ENCODE data around the gene ADPRHL1.

ADPRHL1 gene

DNA sequence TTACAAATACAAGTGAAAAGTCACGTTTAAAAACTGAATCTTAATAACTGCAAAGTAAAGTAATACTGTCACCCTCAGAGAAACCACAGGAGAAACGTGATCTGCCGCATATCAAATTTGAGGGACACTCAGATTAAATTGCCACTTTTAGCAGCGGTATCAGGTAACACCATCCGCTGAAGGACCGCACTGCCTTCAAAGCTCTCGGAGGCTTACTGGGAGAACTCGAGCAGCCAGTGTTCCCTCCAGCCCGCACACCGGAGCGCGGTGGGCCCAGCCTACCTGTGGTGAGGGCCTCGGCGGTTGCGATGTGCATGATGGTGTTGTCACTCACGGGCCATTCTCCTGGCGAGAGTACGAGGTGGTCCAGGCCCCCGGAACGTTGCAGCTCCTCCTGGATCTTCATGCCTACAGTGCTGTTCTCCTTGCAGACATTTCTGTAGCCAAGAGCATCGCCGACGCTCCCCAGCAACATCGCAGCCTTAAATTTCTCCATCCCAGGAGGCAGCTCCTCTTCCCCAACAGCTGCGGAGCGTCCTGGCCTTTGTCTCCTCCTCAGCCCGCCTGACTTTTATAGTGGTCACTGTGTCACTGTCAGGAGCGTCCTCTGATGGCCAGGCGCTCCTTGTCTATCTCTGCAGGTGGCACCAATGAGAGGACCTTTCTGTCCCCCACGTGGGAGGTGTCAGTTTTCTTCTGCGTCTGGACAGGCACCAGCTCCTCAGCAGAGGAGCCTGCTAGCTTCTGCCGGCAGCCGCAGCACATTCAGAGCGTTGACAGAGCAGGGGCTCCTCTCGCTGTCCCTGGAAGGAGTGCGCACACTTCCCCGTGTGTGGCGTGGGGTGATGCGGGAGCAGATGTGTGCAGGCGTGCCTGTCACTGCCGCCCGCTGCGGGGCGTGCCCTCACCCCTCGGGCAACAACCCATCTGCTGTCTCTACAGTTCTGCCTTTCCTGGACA, at the start of gene ADPRHL1:
Gene ADPRHL1 (minus strand): TSS at position 547 of the 960 bp plus-strand sequence. CDS start 51 bp downstream, at position 496.
- DNase-seq, result no peak

- no peak for DNase-seq
Observed at GRCh38 chr13:113502686-113503085, 49.4 kb upstream of the ADPRHL1 start.

- no peak for DNase-seq
Observed at GRCh38 chr13:113500530-113501265, 47.4 kb upstream of the ADPRHL1 start.

DNA sequence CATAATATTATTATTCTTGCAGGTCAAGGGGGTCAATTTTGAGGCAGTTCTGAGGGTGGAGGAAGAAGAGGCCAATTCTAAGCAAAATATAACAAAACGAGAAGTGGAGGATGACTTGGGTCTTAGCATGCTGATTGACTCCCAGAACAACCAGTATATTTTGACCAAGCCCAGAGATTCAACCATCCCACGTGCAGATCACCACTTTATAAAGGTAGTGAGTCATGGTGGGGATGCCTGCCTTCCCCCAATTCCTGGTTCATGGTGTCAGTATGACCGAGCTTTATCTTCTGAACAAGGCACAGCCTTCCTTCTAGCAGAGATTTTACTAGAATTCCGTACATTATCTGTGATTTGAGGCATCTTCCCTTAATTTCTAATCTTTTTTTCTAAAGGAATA, 46.6 kb upstream of the ADPRHL1 start:
- no peak for DNase-seq

DNA sequence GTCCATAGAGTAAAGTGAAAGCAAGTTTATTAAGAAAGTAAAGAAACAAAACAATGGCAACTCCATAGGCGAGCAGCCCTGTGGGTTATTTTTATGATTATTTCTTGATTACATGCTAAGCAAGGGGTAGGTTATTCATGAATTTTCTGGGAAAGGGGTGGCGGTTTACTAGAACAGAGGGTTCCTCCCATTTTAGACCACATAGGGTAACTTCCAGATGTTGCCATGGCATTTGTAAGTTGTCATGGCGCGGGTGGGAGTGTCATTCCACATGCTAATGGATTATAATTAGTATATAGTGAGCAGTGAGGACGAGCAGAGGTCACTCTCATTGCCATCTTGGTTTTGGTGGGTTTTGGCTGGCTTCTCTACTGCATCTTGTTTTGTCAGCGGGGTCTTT, 45.6 kb upstream of the ADPRHL1 start:
- no peak for DNase-seq

DNA sequence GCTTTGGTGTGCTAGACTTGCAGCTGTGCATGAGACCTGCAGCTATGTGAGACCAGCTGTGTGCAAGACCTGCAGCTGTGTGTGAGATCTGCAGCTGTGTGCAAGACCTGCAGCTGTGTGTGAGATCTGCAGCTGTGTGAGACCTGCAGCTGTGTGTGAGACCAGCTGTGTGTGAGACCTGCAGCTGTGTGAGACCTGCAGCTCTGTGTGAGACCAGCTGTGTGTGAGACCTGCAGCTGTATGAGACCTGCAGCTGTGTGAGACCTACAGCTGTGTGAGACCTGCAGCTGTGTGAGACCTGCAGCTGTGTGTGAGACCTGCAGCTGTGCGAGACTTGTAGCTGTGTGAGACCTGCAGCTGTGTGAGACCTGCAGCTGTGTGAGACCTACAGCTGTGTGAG, 43.9 kb upstream of the ADPRHL1 start:
- DNase-seq, result no peak

DNA sequence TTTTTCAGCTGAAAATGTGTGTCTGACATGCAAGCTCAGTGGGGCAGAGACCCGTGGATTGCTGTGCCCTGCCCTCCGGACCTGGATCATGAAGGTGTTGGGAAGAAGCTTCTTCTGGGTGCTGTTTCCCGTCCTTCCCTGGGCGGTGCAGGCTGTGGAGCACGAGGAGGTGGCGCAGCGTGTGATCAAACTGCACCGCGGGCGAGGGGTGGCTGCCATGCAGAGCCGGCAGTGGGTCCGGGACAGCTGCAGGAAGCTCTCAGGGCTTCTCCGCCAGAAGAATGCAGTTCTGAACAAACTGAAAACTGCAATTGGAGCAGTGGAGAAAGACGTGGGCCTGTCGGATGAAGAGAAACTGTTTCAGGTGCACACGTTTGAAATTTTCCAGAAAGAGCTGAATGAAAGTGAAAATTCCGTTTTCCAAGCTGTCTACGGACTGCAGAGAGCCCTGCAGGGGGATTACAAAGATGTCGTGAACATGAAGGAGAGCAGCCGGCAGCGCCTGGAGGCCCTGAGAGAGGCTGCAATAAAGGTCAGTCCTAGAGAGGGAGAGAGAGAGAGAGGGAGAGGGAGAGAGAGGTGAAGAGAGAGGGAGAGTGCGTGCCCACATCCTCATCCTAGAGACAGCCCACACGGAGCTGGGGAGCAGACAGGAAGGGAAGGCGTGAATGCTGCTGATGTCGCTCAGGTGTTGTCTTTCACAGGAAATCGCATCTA, 42.4 kb upstream of the ADPRHL1 start:
- no peak for DNase-seq

DNA sequence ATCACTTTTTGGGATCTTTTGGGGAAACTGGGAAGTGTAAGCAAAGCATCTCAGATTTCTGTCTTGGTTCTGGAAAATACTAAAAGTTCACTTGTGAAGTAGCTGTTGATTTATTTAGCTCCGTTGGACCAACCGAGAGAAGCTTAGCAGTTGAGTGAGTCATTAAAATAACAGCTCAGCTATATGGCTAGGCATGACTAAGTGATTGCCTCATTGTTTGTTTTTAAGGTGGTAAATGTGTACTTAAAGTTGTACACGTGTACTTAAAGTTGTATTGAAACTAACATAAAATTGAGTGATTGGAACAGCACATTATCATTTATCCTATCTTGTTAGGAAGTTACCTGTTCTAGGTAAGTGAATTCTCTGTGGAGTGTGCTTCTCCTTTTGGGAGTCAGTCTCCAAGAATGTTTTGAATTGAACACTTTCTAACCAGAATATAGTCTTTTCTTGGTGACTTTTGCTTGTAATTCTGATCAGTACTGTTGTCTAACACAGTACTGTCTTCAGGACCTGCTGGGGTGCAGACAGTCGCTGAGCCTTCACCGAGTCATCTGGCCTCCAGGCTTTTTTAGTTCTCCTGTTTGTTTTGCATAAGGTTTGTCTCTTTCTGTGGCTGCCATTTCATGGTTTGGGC, 40.1 kb upstream of the ADPRHL1 start:
- peak; percentile 34 to 72 for DNase-seq

DNA sequence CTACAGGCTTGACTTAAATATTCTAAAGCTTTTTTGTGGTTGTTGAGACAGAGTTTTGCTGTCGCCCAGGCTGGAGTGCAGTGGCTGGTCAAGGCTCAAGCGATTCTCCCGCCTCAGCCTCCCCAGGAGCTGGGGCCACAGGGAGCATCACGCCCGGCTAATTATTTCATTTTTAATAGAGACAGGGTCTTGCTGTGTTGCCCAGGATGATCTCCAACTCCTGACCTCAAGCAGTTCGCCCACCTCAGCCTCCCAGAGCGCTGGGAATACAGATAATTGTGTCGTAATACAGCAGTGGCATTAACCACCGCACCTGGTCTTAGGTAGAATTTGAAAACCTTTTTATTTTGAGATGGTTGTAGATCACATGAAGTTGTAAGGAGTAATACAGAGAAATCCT, 38.7 kb upstream of the ADPRHL1 start:
- no peak for DNase-seq

DNA sequence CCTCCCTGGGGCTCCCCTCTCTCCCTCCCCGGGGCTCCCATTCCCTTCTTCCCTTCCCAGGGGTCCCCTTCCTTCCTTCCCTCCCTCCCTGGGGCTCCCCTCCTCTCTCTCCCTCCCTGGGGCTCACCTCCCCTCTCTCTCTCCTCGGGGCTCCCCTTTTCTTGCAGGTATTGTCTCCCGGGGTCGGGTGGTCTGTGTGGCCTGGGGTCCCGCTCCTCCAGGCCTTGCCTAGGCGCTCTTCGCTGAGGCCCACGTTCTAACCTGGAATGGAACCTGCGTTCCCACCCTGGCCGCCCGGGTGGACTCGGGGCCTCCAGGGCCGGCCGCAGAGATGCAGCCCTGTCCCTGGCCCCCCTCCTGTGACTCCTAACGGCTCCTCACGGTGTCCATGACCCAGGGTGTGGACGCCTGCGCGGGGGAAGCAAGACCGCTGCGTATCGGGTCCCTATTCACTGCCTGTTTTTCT, 38.2 kb upstream of the ADPRHL1 start:
- DNase-seq, result peak in 1 of 2 experiments; percentile 55

DNA sequence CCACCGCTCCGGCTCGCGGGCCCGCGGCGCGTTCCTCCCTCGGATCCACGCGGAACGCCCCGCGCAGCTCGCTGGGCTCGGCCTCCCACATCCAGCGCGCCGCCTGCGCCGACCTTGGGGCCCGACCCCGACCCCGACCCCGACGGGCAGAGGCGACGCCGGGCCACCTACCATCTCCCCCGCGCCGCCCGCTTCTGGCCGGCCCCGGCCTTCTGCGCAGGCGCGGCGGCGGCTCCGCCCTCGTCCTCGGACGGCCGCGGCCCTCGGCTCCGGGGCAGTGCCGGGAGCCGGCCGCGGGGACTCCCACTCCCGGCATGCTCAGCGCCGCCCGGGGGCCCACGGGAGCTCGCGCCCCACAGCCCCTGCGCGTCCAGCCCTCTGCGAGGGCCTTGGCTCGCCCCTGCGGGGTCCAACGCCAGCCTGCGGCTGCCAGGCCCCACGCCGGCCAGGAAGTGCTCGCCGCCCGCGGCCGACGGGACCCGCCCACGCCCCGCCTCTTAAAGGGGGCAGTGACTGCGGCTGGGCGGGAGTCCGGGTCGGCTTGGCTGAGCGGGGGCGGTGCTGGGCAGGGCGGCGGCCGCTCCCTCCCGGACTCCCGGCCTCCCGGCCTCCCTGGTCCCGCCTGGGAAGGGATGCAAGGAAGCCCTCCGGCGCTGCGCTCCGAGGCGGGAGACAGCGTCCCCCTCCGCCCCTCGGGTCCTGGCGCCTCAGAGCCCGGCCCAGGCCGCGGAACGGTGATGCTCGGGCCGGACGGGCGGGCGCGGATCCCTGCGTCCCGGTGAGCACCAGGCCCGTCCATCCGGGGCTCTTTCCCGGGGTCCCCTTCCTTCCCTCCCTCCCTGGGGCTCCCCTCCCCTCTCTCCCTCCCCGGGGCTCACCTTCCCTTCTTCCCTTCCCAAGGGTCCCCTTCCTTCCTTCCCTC, 37.5 kb upstream of the ADPRHL1 start, which contains the start of gene DCUN1D2:
Gene DCUN1D2 (minus strand): TSS at position 216 of the 922 bp plus-strand sequence. CDS start 42 bp downstream, at position 174.
- peak; percentile 85 to 97 for DNase-seq

GRCh38 chr13:113489549-113490495, 36.5 kb upstream of the ADPRHL1 start:
- peak; percentile 18 to 75 for DNase-seq

GRCh38 chr13:113489171-113489548, 35.9 kb upstream of the ADPRHL1 start:
- DNase-seq, result peak in 1 of 2 experiments; percentile 64

DNA sequence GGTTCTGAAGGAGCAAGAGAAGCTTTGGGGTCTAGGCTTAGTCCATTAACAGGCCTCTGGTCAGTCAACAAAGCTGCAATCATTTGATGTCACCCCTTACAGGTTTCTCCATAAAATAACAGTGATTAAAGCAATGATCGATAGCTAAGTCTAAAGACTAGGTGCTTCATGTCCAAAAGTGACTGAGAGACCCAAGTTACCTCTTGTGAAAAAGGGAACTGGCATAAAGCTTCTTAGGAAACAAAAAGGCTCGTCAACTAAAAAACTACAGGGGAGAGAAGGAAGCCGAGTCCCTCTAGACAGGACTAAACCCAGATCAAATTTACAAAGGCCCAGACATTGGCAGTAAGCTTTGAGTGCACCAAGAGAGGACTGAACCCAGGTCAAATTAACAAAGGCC, 35.0 kb upstream of the ADPRHL1 start:
- DNase-seq, result no peak

DNA sequence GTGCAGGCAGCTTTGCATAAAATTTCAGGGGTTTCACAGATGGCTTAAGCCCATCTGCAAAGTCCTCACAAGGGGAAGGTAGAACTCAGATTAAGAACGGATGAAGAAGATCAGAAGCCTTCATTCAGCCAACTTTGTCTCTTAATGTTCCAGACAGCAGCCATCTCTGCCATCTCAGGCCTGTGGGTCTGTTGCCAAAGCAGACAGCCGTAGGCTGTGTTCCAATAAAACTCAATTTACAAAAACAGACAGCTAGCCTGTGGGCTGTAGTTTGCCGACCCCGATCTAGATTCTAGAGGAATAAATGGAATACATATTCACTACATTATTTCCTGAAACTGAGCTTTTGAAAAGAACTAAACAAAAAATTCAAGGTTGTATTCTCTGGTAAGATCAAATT, 33.4 kb upstream of the ADPRHL1 start:
- no peak for DNase-seq

DNA sequence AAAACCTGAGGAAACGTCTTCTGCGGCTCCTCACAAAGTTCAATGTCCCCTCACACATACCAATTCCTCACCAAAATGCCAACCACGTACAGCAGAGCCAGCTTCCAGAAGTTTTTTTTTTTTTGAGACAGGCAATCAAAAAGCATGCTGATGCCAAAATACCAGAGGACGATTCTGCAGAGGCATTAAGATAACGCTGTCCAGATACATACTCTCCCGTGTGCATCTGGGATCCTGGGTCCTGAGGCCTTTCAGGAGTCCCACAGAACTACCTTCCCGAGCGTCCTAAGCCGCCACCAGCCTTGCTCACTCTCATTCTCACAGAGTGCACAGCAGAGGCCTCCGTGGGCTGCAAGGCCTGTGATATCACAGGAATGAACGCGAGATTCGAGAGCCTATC, 32.3 kb upstream of the ADPRHL1 start:
- DNase-seq, result no peak

DNA sequence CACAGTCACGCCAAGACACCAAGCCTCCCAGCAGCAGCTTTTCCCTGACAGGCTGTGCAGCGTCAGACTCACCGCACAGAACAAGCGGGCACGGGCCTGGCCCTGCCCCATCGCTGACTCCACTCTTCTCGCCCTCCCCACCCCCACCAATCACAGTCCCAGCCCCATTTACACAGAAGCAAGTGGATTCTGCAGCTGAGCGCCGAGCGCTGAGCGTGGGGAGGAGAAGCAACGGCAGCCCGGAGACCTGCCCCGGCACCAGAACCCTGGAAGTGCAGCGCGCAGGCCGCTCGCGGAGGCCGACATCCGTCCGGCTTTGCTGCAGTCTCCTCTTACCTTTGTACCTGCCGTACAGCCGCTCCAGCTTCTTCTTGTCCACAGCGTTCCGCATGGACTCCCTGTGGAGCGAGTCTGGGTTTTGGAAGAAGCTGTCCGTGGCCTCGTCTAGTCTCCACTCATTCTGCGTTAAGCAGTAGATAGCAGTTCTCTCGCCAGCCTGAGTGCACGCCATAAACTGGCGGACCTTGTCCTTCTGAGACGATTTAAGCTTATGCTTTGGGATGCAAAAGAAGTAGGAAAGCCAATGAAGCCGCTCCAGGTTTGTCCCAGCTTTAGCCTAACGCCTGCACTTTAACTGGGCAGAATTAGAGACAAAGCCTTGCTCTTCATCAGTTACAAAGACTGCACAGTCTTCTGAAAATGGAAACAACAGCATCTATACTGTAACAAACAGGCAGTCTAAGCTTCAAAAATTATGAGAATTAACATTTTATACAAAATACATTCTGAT, 30.4 kb upstream of the ADPRHL1 start:
- no peak for DNase-seq

DNA sequence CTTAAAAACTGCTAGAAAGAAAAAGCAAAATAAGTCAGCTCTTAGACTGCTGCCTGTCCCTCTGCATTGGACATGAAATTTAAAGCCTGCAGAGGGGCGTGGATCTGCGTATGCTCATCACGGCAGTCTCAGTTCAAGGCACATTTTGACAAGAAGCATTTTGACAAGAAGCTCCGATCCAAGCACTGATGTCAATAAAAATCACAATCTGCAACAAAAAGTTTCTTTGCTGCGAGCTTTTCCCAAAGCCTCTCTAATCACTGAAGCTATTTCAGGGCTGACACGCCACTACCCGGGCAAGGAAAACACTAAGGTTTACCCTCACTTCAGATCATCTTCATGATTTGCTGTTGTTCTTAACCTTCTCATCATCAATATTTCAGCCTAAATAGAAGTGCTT, 29.8 kb upstream of the ADPRHL1 start:
- DNase-seq, result no peak

DNA sequence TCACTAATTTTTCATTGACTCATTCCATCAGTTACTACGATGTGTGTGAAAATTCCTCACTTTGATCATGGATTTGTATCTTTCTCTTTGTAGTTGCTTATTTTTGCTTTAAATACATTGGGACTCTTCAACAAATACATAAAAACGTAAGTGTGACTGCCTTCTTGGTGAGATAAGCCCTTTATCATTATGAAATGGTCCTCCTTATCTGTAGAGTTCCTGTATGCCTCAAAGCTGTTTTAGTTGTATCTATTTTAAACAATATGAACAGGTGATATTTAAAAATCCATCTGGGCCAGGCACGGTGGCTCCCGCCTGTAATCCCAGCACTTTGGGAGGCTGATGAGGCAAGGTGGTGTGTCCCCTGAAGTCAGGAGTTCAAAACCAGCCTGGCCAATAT, 25.9 kb upstream of the ADPRHL1 start:
- no peak for DNase-seq

Data from NCI-H526 (cell line).